GM18526 (cell line): Measurements from ENCODE around the gene P3H2.

ENCODE experiments used
- POLR2A ChIP-seq: IDR thresholded peaks from 3 replicates; pipeline ENCODE4 v1.6.1; 2011; ENCODE audit not compliant: insufficient read length; ENCODE audit errors: extremely low read depth

P3H2 gene

GRCh38 chr3:190001426-190001825 is 119.3 kb downstream of the P3H2 start:
- TF ChIP-seq POLR2A = no peak

- TF ChIP-seq POLR2A = no peak
These were observed 119.9 kb downstream of the P3H2 start for GRCh38 chr3:190000861-190001196.

GRCh38 chr3:190000187-190000860 is 120.4 kb downstream of the P3H2 start:
- no peak for TF ChIP-seq POLR2A

GRCh38 chr3:189999718-190000117 is 121.0 kb downstream of the P3H2 start:
- no peak for TF ChIP-seq POLR2A

GRCh38 chr3:189995129-189995528 is 125.6 kb downstream of the P3H2 start:
- TF ChIP-seq POLR2A = no peak

- TF ChIP-seq POLR2A = no peak
These were observed 129.9 kb downstream of the P3H2 start for GRCh38 chr3:189990826-189991225.

GRCh38 chr3:189988854-189989253 is 131.8 kb downstream of the P3H2 start:
- no peak for TF ChIP-seq POLR2A

- TF ChIP-seq POLR2A = no peak
These were observed 132.4 kb downstream of the P3H2 start for GRCh38 chr3:189988322-189988721.

GRCh38 chr3:189985948-189986347 is 134.7 kb downstream of the P3H2 start:
- no peak for TF ChIP-seq POLR2A

- TF ChIP-seq POLR2A = no peak
These were observed 137.1 kb downstream of the P3H2 start for GRCh38 chr3:189983612-189984011.

GRCh38 chr3:189982321-189982945 is 138.3 kb downstream of the P3H2 start:
- TF ChIP-seq POLR2A = no peak

GRCh38 chr3:189981668-189982067 is 139.0 kb downstream of the P3H2 start:
- TF ChIP-seq POLR2A = no peak

- TF ChIP-seq POLR2A = no peak
These were observed 141.9 kb downstream of the P3H2 start for GRCh38 chr3:189978753-189979152.

- no peak for TF ChIP-seq POLR2A
These were observed 143.5 kb downstream of the P3H2 start for GRCh38 chr3:189977174-189977573.

GRCh38 chr3:189975391-189975990 is 145.2 kb downstream of the P3H2 start:
- no peak for TF ChIP-seq POLR2A

GRCh38 chr3:189974359-189974758 is 146.3 kb downstream of the P3H2 start:
- TF ChIP-seq POLR2A = no peak
